GM19238 (cell line): ENCODE data around the gene GGTA1.
A peak's percentile ranks its signal among the peaks of the same experiment; 100 is the strongest.
"Not testable (repeated sequence)": the region's sequence is repeated elsewhere in the genome, so short reads cannot be mapped to it uniquely, and the experiment has no call there.

Experiments
- DNase-seq: peaks from one replicate; pipeline ENCODE4 v3.0.0; 2011; ENCODE audit warnings: low spot score; ENCODE audit not compliant: insufficient read length

GGTA1 gene

GRCh38 chr9:121499427-121500164 lies at the start of gene GGTA1:
Gene GGTA1, minus strand, starts transcription at chr9:121499844. Its CDS starts 31,922 bp downstream, at chr9:121467922.
- DNase-seq: no peak

- no peak for DNase-seq
Measured at GRCh38 chr9:121548666-121549065, 49.0 kb upstream of the GGTA1 start.

GRCh38 chr9:121545875-121546423 lies 46.3 kb upstream of the GGTA1 start:
- peak; percentile 88 for DNase-seq

- no peak for DNase-seq
Measured at GRCh38 chr9:121545150-121545874, 45.7 kb upstream of the GGTA1 start.

- no peak for DNase-seq
Measured at GRCh38 chr9:121542025-121542424, 42.4 kb upstream of the GGTA1 start.

- DNase-seq: no peak
Measured at GRCh38 chr9:121541256-121541655, 41.6 kb upstream of the GGTA1 start.

GRCh38 chr9:121538221-121538620 lies 38.6 kb upstream of the GGTA1 start:
- no peak for DNase-seq

GRCh38 chr9:121537283-121537682 lies 37.6 kb upstream of the GGTA1 start:
- no peak for DNase-seq

- no peak for DNase-seq
Measured at GRCh38 chr9:121532881-121533280, 33.2 kb upstream of the GGTA1 start.

GRCh38 chr9:121529237-121529987 lies 29.8 kb upstream of the GGTA1 start:
- DNase-seq: no peak

GRCh38 chr9:121528642-121529041 lies 29.0 kb upstream of the GGTA1 start:
- DNase-seq: no peak

- DNase-seq: no peak
Measured at GRCh38 chr9:121527371-121527770, 27.7 kb upstream of the GGTA1 start.

- not testable (repeated sequence) for DNase-seq
Measured at GRCh38 chr9:121519688-121520087, 20.0 kb upstream of the GGTA1 start.

- DNase-seq: no peak
Measured at GRCh38 chr9:121518634-121519033, 19.0 kb upstream of the GGTA1 start.

- DNase-seq: not testable (repeated sequence)
Measured at GRCh38 chr9:121513166-121513565, 13.5 kb upstream of the GGTA1 start.

- no peak for DNase-seq
Measured at GRCh38 chr9:121510766-121511550, 11.3 kb upstream of the GGTA1 start.

- no peak for DNase-seq
Measured at GRCh38 chr9:121509180-121509579, 9.5 kb upstream of the GGTA1 start.

GRCh38 chr9:121508415-121508814 lies 8.8 kb upstream of the GGTA1 start:
- no peak for DNase-seq

- DNase-seq: no peak
Measured at GRCh38 chr9:121505903-121506735, 6.5 kb upstream of the GGTA1 start.

- no peak for DNase-seq
Measured at GRCh38 chr9:121503444-121503843, 3.8 kb upstream of the GGTA1 start.
